COLO668 (cell line): ENCODE data around the gene ZBTB9.
A peak's percentile ranks its signal among the peaks of the same experiment; 100 is the strongest.

ENCODE experiments used
- DNase-seq: peaks from one replicate; lab custom pipeline; 2025; ENCODE audit not compliant: unreplicated experiment; lab: John Stamatoyannopoulos, UW

Gene ZBTB9, protein sequence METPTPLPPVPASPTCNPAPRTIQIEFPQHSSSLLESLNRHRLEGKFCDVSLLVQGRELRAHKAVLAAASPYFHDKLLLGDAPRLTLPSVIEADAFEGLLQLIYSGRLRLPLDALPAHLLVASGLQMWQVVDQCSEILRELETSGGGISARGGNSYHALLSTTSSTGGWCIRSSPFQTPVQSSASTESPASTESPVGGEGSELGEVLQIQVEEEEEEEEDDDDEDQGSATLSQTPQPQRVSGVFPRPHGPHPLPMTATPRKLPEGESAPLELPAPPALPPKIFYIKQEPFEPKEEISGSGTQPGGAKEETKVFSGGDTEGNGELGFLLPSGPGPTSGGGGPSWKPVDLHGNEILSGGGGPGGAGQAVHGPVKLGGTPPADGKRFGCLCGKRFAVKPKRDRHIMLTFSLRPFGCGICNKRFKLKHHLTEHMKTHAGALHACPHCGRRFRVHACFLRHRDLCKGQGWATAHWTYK

DNA sequence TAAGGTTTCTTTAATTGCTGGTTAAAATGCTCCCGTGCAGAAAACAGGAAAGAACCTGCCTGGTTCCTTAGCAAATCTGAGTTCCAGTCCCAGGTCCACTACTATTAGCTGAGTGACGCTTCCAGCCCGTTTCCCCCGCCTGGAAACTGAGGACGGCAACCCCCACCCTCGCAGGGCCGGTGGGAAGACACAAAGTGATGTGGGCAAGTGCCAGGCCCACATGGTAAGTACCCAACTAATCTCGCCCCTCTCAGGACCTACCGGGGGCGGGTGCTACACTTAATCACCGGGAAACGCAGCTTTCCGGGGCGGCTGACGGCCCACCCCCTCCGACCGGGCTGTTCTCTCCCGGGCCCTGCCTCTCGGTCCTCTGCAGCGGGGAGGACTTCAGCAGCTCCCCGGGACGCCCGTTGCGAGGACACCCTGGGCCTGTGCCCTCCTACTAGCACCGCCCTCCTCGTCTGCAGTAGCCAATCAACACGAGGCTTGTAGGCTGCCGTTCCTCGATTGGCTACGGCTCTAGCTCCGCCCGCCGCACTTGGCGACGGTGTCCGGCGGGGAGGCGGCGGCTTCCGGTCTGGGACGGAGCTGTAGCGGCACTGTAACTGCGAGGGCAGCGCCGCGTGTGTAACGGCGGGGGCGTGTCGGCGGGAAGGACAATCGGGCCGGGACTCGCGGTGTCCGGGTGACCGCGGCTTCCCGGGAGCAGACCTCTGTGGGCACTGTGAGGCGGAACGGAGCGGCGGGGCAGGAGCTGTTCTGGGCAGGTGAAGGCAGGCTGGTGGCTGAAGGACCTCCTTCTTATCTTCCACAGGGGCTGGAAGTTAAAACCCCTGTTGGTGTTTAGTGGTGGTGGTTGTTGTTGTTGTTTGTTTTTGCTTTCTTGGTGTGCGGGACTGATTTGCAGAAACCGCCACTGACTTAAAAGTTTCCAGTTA lies at the start of gene ZBTB9:
ZBTB9 (plus strand) TSS at position 568 of the 938 bp plus-strand sequence. CDS start 525 bp downstream, outside the sequence.
- DNase-seq, result peak; percentile 93

DNA sequence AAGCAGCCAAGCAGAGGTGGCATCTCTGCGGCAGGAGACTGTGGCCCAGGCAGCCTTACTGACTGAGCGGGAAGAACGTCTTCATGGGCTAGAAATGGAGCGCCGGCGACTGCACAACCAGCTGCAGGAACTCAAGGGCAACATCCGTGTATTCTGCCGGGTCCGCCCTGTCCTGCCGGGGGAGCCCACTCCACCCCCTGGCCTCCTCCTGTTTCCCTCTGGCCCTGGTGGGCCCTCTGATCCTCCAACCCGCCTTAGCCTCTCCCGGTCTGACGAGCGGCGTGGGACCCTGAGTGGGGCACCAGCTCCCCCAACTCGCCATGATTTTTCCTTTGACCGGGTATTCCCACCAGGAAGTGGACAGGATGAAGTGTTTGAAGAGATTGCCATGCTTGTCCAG lies 49.5 kb upstream of the ZBTB9 start:
- no peak for DNase-seq

DNA sequence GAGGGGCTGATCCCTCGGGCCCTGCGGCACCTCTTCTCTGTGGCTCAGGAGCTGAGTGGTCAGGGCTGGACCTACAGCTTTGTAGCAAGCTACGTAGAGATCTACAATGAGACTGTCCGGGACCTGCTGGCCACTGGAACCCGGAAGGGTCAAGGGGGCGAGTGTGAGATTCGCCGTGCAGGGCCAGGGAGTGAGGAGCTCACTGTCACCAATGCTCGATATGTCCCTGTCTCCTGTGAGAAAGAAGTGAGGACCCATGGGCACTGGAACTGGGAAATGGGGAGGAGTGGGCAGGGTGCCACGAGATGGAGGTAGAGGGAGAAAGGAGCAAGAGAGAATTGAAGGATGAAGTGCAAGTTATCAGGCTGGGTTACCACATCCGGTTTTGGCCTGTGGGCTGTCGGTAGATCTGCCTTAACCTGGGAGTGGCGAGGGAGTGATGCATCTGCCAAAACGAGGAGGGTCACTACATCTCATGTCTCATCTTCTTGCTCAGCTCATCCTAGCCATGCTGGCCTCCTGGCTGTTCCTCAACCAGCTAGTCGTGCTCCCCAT lies 48.9 kb upstream of the ZBTB9 start:
- DNase-seq, result no peak

DNA sequence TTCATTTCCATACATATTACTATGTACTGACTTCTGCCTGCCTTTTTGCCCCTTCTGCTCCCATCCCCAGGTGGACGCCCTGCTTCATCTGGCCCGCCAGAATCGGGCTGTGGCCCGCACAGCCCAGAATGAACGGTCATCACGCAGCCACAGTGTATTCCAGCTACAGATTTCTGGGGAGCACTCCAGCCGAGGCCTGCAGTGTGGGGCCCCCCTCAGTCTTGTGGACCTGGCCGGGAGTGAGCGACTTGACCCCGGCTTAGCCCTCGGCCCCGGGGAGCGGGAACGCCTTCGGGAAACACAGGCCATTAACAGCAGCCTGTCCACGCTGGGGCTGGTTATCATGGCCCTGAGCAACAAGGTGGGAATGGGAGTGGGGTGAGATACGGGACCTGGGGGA lies 48.2 kb upstream of the ZBTB9 start:
- DNase-seq, result no peak

DNA sequence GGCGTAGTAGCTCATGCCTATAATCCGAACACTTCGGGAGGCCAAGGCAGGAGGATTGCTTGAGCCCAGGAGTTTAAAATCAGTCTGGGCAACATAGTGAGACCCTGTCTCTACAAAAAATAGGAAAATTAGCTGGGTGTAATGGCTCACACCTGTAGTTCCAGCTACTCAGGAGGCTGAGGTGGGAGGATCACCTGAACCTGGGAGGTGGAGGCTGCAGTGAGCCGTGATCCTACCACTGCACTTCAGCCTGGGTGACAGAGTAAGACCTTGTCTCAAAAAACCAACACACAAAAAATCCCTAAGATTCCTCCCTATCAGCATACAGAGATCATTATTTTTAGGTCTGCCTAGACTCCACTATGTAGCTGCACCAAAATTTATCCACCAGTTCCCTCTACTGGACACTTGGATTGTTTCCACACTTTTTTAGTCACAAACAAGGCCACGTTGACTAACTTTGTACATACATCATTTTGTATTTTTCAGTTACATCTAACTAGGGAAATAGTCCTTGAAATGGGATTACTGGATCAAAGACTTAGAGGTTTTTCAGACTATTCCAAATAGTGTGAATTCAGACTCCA lies 47.2 kb upstream of the ZBTB9 start:
- DNase-seq, result no peak

DNA sequence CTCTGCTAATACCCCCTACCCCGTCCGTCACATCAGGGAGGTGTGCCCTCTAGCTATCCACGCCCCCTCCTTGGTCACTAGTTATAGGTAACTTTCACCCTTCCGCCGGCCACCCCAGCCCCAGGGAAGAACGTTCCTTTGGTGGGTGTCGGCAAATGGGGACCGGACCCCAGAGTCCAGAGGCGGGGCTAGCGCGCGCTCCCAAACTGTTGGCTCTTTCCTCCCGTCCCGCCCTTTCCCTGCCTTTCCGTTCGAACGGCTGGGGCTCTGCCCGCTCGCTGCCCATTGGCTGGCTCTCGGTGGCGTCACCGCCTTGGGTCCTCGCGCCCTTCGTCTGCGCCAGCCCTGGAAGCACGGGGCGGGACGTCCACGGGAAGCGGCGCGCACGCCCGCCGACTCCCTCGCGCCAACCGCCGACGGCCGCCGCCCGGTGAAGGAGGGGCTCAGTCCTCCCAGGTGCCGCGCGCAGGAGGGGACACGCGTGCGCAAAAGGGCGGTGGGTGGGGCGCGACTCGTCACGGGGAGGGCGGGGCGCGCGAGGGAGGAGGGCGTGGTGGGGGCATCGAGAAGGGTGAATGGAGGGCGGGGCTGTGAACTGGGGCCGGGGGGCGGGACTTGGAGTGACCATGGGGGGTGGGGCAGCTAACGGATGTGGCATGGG lies 44.2 kb upstream of the ZBTB9 start:
- DNase-seq, result peak; percentile 96

DNA sequence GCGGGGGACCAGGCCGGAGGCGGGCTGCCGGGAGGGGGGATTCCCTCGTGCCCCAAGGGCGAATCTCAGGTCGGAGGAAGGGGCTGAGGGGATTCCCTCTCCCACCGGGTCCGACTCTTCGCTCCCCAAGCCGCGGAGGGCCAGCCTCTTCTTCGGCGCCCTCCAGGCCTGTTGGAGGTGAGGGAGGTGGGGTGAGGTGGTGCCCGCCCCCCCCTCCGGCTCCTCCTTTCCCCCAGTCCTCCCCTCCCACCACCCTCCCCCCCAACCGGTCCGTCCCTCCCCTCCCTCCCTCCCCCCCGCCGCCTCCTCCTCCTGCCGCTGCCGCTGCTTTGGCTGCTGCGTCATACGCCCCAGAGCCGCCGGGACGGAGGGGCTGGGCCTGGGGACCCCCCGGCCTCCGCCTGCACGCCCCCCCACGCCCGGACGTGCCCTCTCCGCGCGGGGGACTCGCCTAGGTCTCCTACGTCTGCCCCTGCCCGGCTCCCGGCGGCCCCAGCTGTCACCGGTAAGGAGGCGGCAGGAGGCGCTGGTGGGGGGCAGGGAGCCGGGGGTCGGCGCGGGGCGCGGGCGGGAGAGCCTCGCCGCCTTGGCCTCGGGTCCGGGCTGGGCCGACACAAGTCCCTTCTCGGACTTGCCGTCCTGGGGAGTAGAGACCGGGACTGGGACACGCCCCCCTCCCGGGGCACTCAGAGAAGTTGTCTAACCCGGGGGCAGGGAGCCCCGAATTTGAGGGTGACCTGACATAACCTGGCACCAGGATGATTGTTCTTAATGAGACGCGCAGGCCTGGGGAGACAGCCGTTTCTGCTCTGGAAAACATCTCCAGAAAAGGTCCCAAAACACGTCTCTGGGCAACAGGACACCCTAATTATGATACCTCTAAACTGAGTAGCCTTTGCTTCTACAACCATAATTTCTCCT lies 43.4 kb upstream of the ZBTB9 start, which contains the start of gene PHF1:
PHF1 (plus strand) TSS at position 304 of the 921 bp plus-strand sequence. CDS start 1,250 bp downstream, outside the sequence.
- DNase-seq, result peak; percentile 74

DNA sequence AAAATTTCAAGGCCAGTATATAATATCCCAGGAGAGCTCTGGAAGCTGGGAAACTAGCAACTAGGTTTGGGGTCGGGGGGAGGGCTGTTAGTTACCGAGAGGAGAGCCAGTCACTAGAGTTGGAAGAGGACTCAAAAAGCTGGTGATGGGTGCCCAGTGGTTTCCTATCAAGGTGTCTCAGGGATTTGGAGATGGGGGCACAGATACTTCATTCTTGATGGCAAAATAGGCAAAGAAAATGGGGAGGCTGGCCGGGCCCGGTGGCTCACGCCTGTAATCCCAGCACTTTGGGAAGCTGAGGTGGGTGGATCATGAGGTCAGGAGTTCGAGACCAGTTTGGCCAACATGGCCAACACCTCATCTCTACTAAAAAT lies 42.8 kb upstream of the ZBTB9 start:
- DNase-seq, result no peak

DNA sequence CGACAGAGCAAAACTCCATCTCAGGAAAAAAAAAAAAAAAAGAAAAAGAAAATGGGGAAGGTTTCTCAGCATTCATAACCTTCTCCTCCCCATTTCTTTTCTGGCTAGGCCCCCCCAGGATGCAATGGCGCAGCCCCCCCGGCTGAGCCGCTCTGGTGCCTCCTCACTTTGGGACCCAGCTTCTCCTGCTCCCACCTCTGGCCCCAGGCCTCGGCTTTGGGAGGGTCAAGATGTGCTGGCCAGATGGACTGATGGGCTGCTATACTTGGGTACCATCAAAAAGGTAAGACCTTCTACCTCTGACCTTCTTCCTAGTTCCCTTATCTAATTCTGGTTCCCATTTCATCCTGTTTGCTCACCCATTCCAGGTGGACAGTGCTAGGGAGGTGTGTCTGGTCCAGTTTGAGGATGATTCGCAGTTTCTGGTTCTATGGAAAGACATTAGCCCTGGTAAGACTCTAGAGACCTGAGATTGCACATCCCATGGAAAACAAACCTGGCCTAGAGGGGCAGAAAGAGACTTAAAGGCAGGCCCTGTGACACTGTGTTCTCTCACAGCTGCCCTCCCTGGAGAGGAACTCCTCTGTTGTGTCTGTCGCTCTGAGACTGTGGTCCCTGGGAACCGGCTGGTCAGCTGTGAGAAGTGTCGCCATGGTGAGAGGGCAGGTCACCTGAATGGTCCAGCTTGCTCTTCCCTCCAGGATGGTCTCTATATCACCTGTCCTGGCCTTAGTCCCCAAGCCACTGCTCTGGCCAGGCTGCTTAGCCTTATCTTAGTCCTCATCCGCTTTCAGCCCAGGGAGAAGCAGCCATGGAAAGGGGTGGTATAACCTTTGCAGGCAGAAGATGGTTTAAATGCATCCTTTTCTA lies 42.0 kb upstream of the ZBTB9 start:
- DNase-seq, result no peak

DNA sequence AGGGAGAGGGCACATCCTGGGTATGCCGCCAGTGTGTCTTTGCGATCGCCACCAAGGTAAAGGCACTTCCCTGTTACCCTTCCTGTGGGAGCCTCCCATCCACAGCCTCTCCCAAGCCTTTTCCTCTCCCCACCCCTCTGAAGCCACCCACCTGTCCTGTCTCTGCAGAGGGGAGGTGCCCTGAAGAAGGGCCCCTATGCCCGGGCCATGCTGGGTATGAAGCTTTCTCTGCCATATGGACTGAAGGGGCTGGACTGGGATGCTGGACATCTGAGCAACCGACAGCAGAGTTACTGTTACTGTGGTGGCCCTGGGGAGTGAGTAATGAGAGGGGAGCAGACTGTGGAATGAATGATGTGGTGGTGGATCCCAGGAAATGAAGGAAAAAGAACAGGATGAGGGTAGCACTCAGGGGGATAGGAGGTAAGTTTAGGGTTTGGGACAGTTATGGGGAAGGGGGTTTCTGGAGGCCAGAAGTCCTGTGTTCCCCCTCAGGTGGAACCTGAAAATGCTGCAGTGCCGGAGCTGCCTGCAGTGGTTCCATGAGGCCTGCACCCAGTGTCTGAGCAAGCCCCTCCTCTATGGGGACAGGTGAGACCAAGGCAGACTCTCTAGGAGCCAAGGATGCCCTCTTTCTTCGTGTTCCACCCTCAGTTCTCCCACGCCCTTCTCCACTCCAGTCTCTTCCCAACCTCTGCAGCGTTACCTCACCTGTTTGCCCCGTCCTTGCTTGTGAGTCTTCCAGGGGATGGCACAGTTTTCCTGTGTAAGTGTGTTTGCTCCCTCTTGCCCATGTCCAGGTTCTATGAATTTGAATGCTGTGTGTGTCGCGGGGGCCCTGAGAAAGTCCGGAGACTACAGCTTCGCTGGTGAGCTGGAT lies 40.9 kb upstream of the ZBTB9 start:
- no peak for DNase-seq

DNA sequence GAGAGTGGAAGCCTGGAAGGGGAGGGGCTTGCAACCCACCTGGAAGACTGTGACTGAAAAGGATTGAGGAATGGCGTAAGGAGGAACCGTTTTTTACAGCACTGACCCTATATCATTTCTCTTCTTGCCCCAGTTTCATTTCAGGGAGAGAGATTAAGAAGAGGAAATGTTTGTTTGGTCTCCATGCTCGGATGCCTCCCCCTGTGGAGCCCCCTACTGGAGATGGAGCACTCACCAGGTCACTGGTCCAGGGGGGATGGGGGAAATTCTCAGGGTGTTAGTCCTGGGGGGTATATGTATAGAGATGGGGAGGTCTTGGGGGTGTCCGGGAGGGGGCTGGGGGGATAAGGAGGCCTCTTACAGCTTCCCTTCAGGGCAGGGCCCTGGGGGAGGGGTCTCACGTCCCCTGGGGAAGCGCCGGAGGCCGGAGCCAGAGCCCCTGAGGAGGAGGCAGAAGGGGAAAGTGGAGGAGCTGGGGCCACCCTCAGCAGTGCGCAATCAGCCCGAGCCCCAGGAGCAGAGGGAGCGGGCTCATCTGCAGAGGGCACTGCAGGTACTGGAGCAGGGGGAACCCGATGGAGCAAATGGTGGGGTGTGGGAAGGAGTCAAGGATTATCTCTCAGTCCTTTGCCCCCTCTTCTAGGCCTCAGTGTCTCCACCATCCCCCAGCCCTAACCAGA lies 39.6 kb upstream of the ZBTB9 start:
- peak; percentile 1 for DNase-seq

DNA sequence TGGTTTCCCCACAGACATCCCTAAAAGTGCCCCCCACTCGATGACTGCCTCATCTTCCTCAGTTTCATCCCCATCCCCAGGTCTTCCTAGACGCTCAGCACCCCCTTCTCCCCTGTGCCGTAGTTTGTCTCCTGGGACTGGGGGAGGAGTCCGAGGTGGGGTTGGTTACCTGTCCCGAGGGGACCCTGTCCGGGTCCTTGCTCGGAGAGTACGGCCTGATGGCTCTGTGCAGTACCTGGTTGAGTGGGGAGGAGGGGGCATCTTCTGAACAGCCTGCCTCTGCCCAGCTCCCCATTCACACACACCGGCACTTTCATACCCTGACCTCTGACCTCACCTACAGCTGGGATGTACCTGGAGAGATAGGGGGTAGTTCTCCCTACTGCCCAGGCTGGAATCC lies 38.5 kb upstream of the ZBTB9 start:
- DNase-seq, result no peak

DNA sequence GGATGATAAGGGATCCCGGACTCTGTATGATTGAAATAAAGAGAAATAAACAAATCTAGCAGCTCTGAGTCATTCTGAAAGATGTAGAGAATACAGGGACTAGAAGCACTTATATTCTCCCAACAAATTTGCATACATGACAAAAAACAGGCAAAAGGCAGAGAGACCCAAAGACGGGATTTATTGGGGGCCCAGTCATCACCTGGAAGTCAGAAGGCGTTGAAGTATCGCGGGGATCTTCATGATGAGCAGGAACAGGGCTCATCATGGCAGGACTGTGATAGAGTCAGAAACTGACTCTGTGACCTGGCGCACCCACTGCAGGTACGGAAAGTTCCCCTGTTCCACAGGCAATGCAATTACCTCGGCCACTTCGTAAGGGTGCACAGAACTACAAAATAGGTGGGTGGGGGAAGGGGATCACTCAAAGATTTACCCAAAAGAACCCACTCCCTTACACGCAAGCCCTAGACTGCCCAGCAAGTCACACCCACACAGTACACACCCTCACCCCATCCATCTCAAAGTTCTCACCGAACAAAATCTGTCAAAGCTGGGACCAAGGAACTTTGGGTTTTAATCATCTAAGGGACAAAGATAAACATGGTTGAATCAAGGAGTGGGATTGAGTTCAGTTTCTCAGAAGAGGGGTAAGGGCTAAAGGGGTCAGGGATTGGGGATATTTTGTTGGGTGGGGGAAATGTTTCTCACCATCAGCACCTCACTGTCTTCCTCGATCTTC lies 37.8 kb upstream of the ZBTB9 start:
- DNase-seq, result no peak

DNA sequence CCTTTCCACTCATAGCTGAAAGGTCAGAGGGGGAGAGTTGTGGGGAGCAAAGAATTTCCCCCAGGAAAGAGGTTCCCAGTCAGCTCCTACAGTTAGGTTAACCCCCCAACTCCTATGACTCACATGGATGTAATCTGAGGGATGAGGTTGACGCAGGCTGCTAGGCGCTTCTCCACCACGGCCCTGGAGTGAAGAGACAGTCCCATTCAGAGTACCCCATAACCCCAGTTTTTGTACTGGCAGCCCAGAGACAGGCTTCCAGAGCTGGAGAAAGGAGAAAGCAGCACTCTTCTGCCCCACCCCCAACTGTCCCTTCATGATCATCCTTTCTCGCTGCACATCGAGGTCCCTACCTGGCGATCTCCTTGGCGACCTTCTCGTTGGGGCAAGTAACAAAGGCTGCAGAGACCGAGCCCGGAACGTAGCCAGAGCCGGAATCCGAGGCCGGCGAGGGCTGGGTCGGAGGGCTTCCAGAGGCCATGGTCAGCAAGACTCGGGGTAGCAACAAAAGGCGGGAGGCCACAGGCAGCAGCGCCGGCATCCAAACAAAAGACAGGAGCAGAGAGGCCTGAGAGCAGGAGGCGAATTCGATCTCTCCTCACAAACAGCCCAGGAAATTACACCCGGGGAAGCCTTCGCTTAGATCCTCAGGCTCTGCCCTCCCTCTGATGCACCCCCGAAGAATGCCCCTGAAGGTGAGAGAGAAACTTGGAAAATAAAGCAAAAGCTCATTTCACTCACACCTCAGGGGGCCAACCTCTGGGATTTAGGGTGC lies 37.1 kb upstream of the ZBTB9 start:
- DNase-seq, result peak; percentile 21

DNA sequence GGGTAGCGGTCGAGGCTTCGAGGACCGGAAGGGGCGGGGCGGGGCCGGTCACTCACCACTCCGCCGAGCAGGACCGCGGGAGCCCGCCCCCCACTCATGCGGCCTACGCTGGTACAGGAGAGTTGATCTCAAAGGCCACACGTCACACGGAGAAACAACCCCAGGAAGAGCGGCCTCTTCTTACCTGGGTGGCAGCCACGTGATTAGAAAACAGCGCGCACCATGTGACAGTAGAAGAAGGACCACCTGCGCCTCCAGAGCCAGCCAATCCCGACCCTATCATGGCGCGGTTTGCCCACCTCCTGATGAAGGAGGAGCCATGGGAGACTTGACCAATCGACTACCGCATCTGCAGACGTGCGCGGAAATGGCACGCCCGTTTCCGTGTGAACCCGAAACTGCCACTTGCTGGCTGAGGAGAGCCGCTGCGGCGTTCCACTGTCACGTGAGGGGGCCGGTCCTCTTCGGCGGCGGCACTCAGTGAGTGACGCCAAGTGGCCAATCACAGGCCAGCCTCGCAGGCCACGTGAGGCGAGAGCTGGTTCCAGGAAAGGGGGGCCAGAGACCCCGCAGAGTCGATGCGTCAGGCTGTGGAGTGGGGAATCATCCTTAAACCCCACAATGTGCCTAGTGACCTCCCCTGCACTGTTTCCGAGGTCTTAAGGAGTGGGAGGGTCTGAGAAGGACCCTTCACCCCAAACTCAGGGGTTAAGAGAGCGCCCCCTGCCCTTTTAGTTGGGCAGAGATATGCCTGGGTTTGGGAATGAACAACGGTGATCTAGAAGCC lies 36.3 kb upstream of the ZBTB9 start, which contains the start of gene CUTA:
CUTA (minus strand) TSS at position 205 of the 787 bp plus-strand sequence; CDS start at position 98, 107 bp downstream.
- DNase-seq, result peak; percentile 96
